Neural progenitor cell (in vitro differentiated cells): ENCODE data around the gene TMEM273.

ENCODE experiments used
- CTCF ChIP-seq: fragments of 200-600 bp; sonication (generic); IDR thresholded peaks from 2 replicates; pipeline ENCODE4 v1.5.1; 2017; ENCODE audit warnings: antibody characterized with exemption, mild to moderate bottlenecking
- EZH2phosphoT487 ChIP-seq: fragments of 200-600 bp; sonication (generic); IDR thresholded peaks from 2 replicates; pipeline ENCODE4 v1.6.1; 2017; ENCODE audit warnings: antibody characterized with exemption

GRCh38 chr10:49172777-49173132, 15.4 kb downstream of the TMEM273 start:
- TF ChIP-seq CTCF (no peak), EZH2phosphoT487 (no peak)
